MM.1S (cell line): Measurements from ENCODE around the gene VGLL4.

Experiments
- EZH2 ChIP-seq: fragments of 300-600 bp; sonication (generic); optimal IDR thresholded peaks from 2 replicates; pipeline ENCODE3; 2017; ENCODE audit warnings: low read depth, mild to moderate bottlenecking, antibody characterized with exemption, low read length, mixed read lengths
- TF ChIP-seq, protein P1 (sequence below): fragments of 300-600 bp; sonication (generic); IDR thresholded peaks from 2 replicates; pipeline ENCODE4 v1.5.1; 2016; ENCODE audit warnings: antibody characterized with exemption, low read length, mixed read lengths

DNA sequence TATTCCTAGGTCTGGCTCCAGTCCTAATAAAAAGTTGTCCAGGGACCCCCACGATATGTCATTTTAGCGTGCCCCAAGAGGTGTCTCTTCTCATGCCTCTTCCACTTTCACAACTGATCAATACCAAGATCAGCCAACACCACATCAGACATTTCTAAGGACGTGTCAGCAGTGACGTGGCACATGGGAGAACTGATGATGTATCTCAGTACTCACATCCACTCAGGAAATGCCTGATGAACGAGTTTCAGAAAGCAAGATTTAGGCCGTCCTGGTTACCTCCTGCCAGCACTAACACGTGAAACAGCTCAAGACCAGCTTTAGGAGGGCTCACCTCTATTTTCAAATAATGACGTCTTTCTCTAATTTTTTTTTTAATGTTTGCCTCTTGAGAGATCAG lies 19.6 kb downstream of the VGLL4 start:
- TF ChIP-seq, protein P1, sequence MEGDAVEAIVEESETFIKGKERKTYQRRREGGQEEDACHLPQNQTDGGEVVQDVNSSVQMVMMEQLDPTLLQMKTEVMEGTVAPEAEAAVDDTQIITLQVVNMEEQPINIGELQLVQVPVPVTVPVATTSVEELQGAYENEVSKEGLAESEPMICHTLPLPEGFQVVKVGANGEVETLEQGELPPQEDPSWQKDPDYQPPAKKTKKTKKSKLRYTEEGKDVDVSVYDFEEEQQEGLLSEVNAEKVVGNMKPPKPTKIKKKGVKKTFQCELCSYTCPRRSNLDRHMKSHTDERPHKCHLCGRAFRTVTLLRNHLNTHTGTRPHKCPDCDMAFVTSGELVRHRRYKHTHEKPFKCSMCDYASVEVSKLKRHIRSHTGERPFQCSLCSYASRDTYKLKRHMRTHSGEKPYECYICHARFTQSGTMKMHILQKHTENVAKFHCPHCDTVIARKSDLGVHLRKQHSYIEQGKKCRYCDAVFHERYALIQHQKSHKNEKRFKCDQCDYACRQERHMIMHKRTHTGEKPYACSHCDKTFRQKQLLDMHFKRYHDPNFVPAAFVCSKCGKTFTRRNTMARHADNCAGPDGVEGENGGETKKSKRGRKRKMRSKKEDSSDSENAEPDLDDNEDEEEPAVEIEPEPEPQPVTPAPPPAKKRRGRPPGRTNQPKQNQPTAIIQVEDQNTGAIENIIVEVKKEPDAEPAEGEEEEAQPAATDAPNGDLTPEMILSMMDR: no peak
- TF ChIP-seq EZH2: no peak
